GM12873 (cell line): Measurements from ENCODE around the gene DPM3.

ENCODE experiments used
- TF ChIP-seq, protein P1 (sequence below): IDR thresholded peaks from 2 replicates; pipeline ENCODE4 v1.5.1; 2012; ENCODE audit warnings: low read depth, mild to moderate bottlenecking, moderate library complexity, low read length, control low read depth; ENCODE audit not compliant: insufficient read depth; ENCODE audit errors: missing control alignments

DPM3 gene

DNA sequence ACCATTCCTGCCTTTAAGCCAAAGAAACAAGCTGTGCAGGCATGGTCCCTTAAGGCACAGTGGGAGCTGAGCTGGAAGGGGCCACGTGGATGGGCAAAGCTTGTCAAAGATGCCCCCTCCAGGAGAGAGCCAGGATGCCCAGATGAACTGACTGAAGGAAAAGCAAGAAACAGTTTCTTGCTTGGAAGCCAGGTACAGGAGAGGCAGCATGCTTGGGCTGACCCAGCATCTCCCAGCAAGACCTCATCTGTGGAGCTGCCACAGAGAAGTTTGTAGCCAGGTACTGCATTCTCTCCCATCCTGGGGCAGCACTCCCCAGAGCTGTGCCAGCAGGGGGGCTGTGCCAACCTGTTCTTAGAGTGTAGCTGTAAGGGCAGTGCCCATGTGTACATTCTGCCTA lies 6.0 kb downstream of the DPM3 start:
- TF ChIP-seq, protein P1, sequence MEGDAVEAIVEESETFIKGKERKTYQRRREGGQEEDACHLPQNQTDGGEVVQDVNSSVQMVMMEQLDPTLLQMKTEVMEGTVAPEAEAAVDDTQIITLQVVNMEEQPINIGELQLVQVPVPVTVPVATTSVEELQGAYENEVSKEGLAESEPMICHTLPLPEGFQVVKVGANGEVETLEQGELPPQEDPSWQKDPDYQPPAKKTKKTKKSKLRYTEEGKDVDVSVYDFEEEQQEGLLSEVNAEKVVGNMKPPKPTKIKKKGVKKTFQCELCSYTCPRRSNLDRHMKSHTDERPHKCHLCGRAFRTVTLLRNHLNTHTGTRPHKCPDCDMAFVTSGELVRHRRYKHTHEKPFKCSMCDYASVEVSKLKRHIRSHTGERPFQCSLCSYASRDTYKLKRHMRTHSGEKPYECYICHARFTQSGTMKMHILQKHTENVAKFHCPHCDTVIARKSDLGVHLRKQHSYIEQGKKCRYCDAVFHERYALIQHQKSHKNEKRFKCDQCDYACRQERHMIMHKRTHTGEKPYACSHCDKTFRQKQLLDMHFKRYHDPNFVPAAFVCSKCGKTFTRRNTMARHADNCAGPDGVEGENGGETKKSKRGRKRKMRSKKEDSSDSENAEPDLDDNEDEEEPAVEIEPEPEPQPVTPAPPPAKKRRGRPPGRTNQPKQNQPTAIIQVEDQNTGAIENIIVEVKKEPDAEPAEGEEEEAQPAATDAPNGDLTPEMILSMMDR: no peak

DNA sequence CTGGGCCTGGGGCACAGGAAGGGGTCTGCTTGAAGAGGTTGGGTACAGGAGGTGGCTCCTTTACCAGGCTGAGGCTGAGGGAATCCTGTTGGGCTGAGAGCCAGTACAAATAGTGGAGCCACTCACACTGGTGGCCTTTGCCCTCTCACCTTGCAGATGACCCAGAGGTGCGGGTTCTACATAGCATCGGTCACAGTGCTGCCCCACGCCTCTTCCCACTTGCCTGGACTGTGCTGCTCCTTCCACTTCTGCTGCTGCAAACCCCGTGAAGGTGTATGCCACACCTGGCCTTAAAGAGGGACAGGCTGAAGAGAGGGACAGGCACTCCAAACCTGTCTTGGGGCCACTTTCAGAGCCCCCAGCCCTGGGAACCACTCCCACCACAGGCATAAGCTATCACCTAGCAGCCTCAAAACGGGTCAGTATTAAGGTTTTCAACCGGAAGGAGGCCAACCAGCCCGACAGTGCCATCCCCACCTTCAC lies 6.5 kb downstream of the DPM3 start:
- TF ChIP-seq, protein P1: no peak

DNA sequence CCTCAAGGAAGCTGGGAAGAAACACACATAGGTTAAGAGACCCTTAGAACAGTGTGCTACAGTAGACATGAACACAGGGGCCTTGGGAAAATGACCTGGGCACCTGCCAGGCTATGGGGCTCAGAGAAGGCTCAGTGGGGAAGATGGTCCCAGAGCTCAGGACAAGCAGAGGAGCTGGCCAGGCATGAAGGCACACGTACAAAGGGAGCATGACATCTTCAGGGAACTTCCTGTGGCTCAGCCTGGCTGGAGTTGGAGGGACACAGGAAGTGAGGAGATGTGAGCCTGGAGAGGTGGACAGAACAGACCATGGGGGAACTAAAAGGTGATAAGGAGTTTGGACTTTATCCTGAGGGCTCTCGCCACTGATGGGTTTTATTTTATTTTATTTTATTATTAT lies 8.5 kb downstream of the DPM3 start:
- TF ChIP-seq, protein P1: no peak

DNA sequence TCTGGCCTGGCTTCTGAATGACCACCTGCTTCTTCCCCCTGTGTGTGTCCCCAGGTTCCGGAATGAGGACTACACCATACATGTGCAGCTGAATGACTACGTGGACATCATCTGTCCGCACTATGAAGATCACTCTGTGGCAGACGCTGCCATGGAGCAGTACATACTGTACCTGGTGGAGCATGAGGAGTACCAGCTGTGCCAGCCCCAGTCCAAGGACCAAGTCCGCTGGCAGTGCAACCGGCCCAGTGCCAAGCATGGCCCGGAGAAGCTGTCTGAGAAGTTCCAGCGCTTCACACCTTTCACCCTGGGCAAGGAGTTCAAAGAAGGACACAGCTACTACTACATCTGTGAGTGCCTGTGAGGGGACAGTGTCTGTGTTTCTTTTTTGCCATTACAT lies 9.0 kb downstream of the DPM3 start:
- TF ChIP-seq, protein P1: no peak

DNA sequence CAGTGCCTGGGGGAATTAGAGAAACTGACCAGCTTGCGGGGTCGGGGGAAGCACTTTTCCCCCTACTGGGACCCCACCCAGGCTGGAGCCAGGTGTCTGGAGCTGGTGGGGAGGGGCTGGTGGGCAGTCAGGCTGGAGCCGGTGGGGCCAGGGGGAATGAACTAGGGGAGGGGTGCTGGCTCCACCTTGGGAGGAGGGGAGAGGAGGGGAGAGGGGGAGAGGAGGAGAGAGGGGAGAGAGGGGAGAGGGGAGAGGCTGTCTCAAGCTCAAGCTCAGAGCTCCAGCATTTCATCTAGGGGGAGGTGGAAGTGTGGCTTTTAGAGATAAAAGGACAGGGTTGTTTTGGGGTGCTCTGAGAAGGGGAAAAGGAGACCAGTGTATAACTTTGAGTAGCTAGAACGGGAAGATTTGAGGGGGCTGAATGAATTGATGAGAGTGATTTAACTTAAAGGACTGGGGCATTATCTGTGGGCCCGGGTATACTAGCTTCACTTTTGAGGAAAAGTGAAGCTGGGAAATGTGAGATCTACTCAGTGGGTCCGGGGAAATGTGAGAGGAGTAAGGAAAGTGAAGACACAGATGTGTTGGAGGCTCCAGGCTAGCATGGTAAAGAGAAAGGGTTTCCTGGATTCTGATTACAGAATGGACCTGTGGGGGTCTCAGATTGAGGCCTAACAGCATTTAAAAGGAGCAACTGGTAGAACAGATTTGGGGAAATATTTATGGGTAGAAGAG lies 9.9 kb downstream of the DPM3 start:
- TF ChIP-seq, protein P1: no peak

DNA sequence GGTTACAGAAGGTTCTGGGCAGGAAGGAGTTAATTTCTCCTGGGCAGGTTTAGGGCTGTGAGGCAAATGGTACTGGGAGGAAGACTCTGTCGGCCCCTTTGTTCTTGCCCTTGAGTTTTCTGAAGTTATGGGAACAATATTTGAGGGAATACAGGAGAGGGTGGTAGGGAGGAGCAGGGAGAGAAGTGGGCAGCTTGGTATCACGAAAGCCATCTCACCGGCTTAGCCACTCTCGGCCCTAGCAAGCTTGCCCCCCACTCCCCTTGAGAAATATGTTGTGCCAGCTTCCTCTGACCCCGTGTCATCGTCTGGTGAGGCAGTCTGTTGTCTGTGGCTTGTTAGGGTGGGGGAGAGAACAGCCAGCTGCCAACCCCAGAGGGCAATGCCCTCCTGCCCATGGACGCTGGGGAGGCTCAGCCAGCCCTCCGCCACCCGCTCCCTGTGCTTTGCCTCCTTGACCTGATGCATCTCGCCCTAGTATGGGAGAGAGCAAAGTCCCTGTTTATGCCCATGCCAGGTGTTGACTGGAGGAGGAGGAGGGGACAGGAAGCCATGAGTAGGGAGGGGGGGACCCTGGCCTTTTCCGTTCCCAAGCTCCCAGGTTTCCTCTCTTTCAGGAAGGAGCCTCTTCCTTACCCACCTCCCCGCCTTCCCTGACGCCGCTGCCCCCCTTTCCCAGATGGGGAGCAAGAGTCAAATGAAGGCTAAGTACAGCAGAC lies 11.4 kb downstream of the DPM3 start:
- TF ChIP-seq, protein P1: no peak

DNA sequence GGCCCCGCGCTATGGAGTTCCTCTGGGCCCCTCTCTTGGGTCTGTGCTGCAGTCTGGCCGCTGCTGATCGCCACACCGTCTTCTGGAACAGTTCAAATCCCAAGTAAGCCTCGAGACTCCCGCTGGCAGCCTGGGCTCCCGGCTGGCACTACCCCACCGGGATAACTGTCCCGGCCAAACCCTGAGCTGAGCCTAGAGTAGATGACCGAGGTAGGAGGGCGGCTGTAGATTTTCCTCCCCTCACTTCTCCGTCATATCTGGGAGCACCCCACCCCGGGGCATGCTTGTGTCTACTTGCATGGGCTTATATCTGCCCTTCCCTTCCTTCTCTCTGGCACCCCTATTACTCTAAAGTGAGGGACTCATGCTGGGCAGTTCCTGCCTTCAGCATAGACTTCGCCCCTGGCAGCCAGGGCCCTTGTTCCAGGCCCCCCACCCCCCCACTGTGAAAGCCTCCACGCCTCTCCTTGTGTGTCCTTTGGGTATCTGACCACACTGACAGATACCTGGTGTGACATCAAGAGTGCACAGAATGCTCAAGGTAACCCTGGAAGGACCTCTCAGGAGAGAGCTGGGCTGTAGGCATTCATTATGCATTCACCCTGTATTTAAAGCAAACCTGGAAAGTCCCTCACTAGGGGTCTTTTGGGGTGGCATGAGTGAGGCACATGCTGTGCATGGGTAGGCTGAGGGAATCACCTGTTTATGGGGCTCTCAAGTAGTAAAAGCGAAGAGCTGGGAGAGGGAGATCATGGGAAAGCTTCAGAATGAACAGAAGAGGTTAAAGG lies 12.2 kb downstream of the DPM3 start:
- TF ChIP-seq, protein P1: no peak
